ENCODE data around the gene DGKD. TPM values are rescaled to one million over a fixed set of nuclear protein-coding genes. Genes with fewer than 3 reads are reported as not detected.

The DGKD gene
- total RNA-seq, 1 experiment from 2014 or later, result 52.0 TPM

DNA sequence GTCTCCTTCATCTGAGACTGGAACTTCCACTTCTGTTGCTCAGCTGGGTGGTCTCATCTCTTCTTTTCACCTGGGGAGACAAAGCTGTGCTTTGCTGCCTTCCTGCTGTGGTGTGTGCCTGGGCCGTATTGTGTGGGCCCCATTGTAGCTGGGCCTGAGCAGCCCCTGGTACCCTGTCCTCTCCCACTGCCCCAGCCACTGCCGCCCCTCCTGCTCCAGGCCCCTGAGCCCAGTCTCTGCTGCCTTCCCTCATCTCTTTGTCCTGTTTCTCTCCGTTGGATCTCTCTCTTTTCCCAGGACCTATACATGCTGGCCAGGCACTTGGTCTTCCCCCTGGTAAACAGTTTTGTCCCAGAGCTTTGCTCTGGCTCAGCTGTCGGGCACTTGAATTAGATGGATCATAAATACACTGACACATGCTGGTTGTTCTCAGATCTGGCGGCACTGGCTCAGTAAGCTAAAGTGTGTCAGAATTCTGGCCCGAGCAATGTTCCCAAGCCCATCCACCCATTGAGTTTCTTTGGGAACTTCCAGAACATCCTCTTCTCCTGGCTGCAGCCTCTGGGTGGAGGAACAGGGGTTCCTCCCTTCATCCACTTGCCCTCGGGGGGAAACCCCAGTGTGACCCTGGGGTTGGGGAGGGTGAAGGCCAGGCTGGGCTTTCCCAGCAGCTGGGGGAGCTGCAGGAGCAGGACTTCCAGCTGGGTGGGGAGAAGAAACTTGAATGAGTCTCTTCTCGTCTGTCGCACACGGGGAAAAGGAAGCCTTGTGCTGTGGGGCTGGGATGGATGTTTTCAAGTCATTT is 99.0 kb downstream of the DGKD start (continued):
- no peak for TF ChIP-seq SIN3A (IDR thresholded peaks at IDR 0.05; ENCODE audit: low read depth)
- TF ChIP-seq POLR2A (IDR thresholded peaks at IDR 0.05; ENCODE audit: borderline replicate concordance, extremely low read depth, insufficient read depth, insufficient read length), result no peak
- TF ChIP-seq ELF1 (IDR thresholded peaks at IDR 0.05; ENCODE audit: borderline replicate concordance, low read depth), result no peak
- no peak for TF ChIP-seq EGR1 (IDR thresholded peaks at IDR 0.05; ENCODE audit: low read depth)
- TF ChIP-seq EZH2 (IDR thresholded peaks at IDR 0.05), result no peak
- no peak for TF ChIP-seq CBX3 (IDR thresholded peaks at IDR 0.05; ENCODE audit: low read depth)
- no peak for TF ChIP-seq EZH2phosphoT487 (IDR thresholded peaks at IDR 0.05; ENCODE audit: borderline replicate concordance)
- no peak for TF ChIP-seq RAD21 (IDR thresholded peaks at IDR 0.05; ENCODE audit: low read depth)
- TF ChIP-seq TCF7L2 (IDR thresholded peaks at IDR 0.05; ENCODE audit: borderline replicate concordance, extremely low read depth, insufficient read depth, insufficient read length), result no peak
- TF ChIP-seq ZNF274 (IDR thresholded peaks at IDR 0.05; ENCODE audit: low read depth, low read length), result no peak
- no peak for TF ChIP-seq FOSL1 (IDR thresholded peaks at IDR 0.05; ENCODE audit: low read depth)
- TF ChIP-seq, protein P1, sequence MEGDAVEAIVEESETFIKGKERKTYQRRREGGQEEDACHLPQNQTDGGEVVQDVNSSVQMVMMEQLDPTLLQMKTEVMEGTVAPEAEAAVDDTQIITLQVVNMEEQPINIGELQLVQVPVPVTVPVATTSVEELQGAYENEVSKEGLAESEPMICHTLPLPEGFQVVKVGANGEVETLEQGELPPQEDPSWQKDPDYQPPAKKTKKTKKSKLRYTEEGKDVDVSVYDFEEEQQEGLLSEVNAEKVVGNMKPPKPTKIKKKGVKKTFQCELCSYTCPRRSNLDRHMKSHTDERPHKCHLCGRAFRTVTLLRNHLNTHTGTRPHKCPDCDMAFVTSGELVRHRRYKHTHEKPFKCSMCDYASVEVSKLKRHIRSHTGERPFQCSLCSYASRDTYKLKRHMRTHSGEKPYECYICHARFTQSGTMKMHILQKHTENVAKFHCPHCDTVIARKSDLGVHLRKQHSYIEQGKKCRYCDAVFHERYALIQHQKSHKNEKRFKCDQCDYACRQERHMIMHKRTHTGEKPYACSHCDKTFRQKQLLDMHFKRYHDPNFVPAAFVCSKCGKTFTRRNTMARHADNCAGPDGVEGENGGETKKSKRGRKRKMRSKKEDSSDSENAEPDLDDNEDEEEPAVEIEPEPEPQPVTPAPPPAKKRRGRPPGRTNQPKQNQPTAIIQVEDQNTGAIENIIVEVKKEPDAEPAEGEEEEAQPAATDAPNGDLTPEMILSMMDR (IDR thresholded peaks at IDR 0.05 in 2 of 3, conservative IDR thresholded peaks at IDR 0.05 in 1 of 3; ENCODE audit: borderline replicate concordance in 1 of 3, insufficient read depth in 1 of 3, low read depth in 2 of 3, low read length in 2 of 3), result no peak

DNA sequence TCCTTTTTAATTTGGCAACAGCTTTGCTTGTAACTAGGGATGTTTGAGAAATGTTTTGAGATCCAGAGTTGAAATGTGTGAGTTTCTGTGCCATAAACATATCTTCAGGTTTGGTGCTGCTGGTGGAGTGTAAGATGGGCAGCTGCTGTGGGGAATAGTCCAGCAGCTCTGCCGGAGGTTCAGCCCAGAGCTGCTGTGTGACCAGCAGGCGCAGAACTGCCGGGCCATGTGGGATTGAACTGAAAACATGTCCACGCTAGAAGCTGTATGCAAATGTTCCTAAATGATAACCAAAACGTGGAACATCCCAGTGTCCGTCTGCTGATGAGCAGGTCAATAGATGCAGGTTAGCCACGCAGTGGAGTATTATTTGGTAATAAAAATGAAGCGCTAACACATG is 99.6 kb downstream of the DGKD start:
- Histone ChIP-seq H3K9ac (ENCODE audit: low read length) (no peak overlapping the region), H3K36me3 (ENCODE audit: control insufficient read depth in 1 of 2, insufficient read depth in 2 of 2, low read length in 2 of 2) (peaks cover 40 to 51% of the 10 kb centered on the region in 2 experiments), H3K4me2 (ENCODE audit: low read length) (no peak overlapping the region), H3K4me1 (ENCODE audit: control insufficient read depth in 1 of 2, insufficient read depth in 2 of 2, low read length in 2 of 2) (no peaks in the 10 kb centered on the region), H3K27ac (ENCODE audit: low read depth, low read length) (no peak overlapping the region), H3K9me3 (ENCODE audit: control insufficient read depth in 1 of 2, insufficient read depth in 1 of 2, low read depth in 1 of 2, low read length in 2 of 2) (no peaks in the 10 kb centered on the region), H2AFZ (ENCODE audit: low read depth, low read length, poor library complexity, severe bottlenecking) (no peak overlapping the region), H3K79me2 (ENCODE audit: insufficient read depth, low read length) (no peaks in the 10 kb centered on the region), H3K9me2 (ENCODE audit: insufficient read depth) (no peaks in the 10 kb centered on the region), H3K4me3 (replicated peaks in 1 of 2; ENCODE audit: low read depth in 1 of 2, low read length in 2 of 2) (no peak overlapping the region), H4K20me1 (ENCODE audit: insufficient read depth) (no peaks in the 10 kb centered on the region), H3K27me3 (ENCODE audit: insufficient read depth, low read length) (no peaks in the 10 kb centered on the region)
- RAD21 ChIA-PET (ENCODE audit: low non-redundant PET in 1 of 2, low total read pairs in 2 of 2, uncharacterized antibody in 2 of 2, unreplicated experiment in 2 of 2), result interaction anchor here in 1 of 2 experiments (0.6 kb wide), 1 partner anchor 170 kb away, joined by 3 read pairs; no protein-coding TSS in a partner anchor
- no peak for ATAC-seq
- DNase-seq (ENCODE audit: low read depth, low spot score), result no peak
- intact Hi-C loops (cut with micrococcal nuclease), result no loop called here
- POLR2A ChIA-PET, result no interaction called here
- no TSS peak for BruUV-seq (replicated peaks)
- CTCF ChIA-PET, result no interaction called here
- TF ChIP-seq POLR2A (IDR thresholded peaks at IDR 0.05; ENCODE audit: borderline replicate concordance, extremely low read depth, insufficient read depth, insufficient read length) (no peak), TCF7L2 (IDR thresholded peaks at IDR 0.05; ENCODE audit: borderline replicate concordance, extremely low read depth, insufficient read depth, insufficient read length) (no peak), ZNF274 (IDR thresholded peaks at IDR 0.05; ENCODE audit: low read depth, low read length) (no peak), SIN3A (IDR thresholded peaks at IDR 0.05; ENCODE audit: low read depth) (no peak), FOSL1 (IDR thresholded peaks at IDR 0.05; ENCODE audit: low read depth) (no peak), CBX3 (IDR thresholded peaks at IDR 0.05; ENCODE audit: low read depth) (no peak), SP1 (IDR thresholded peaks at IDR 0.05; ENCODE audit: low read depth) (no peak), YY1 (IDR thresholded peaks at IDR 0.05; ENCODE audit: extremely low read depth, insufficient replicate concordance, low read depth, low read length) (no peak)
- TF ChIP-seq, protein P2, sequence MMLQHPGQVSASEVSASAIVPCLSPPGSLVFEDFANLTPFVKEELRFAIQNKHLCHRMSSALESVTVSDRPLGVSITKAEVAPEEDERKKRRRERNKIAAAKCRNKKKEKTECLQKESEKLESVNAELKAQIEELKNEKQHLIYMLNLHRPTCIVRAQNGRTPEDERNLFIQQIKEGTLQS (IDR thresholded peaks at IDR 0.05), result no peak
